ENCODE results near the gene UBQLN3.

Gene UBQLN3

DNA sequence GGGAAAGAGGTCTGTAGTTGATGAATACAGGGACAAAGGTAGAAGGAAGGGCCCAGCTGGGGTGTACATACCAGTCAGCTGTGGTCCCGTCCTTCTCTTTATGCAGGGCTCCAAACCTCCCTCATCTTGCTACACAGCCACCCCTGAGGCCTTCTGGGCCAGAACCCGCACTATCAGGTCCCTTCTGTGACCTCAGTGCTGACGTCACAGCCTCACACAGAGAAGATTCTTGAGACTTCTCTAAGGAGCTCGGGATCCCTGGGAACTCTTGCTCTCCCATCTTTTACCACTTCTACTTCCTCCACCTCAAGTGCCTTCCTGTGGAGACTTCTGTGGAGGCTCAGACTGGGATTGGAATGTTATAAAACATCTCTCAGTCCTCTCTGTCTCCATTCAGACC, at the start of gene UBQLN3:
Gene UBQLN3 (minus strand): TSS at position 155 of the 400 bp plus-strand sequence. CDS start 399 bp downstream, outside the sequence.
- no peak for DNase-seq

DNA sequence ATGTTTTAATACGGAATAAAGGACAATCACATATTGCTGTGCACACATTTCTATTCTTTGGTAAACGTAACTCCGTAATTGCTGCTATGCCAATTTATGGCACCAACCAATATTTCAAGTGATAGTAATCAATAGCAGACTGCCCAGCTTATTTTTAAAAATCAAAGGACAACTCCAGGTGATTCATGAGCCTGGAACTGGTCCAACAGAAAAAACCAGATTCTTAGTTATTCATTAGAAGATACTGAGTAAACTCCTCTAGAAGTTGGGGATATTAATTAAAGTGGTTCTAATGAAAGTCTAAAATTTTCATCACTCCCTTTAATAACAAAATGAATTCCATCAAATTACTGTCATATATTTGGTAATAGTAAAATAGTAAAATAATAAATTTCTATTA, 48.0 kb upstream of the UBQLN3 start:
- DNase-seq: no peak

GRCh38 chr11:5556596-5557188, 46.9 kb upstream of the UBQLN3 start:
- no peak for DNase-seq

GRCh38 chr11:5553343-5553742, 43.6 kb upstream of the UBQLN3 start:
- DNase-seq: no peak

DNA sequence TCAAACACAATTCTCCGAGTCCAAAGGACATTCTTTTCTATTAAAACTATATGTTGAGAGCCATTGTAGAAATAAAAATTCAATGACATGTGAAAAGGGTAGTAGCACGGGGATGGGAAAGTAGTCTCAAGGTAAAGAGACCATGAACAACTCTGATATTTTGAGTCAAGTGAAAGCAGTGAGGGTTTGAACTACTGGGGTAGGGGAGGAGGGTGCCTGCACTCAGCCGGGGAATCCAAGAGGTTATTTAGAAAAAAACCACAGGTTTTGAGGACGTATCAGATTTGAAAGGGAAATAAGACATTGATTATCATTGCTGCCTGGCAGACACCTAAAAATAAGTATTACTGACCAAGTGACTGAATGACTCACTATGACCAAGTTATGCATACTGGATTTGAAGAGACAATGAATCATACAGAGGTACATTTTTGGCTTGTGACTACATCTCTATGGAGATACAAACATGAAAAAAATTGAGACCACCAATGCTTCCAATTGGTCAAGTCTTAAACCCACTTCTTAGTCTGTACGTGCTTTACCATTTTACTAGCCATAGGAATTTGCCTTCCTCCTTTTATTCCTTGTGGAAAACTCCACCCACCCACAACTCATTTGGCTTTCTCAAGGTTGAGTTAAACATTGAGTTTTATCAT, 40.8 kb upstream of the UBQLN3 start:
- DNase-seq: no peak

GRCh38 chr11:5548440-5548839, 38.7 kb upstream of the UBQLN3 start, which contains the start of gene OR52H1:
TSS of gene OR52H1 (minus strand) at chr11:5548540. CDS start at chr11:5545505, 3,035 bp downstream.
- DNase-seq: no peak

GRCh38 chr11:5547982-5548381, 38.2 kb upstream of the UBQLN3 start:
- no peak for DNase-seq

DNA sequence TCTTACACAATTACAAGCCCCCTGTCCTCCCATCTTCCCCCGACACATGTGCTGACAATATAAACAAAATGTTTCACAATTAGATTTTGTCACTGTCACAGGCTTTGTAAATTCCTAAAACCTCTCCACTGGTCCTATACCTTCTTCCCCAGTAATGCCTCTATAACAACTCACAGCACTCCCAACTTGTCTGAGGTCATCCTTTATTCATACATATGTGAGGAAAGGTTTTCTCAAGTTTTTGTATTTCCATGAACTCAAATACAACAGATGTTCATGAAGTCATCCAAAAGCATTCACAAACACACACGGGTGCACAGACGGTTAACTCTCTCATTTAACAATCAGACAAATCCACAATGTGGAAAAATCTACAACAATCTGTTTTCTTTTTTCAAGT, 36.7 kb upstream of the UBQLN3 start:
- no peak for DNase-seq

GRCh38 chr11:5541427-5541826, 31.7 kb upstream of the UBQLN3 start:
- no peak for DNase-seq

DNA sequence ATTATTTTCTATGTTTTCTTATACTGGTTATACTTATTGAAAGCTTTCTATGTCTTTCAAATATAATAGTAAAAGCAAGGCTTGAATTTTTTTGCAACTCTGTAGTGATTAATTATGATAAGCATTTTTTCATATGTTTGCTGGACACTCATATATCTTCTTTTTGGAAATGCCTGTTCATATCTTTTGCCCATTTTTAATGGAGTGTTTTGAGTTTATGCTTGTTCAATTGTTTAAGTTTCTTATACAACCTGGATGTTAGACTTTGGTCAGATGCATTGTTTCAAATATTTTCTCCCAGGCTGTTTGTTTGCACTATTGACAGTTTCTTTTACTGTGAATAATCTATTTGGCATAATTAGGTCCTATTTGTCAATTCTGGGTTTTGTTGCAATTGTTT, 26.7 kb upstream of the UBQLN3 start:
- no peak for DNase-seq

DNA sequence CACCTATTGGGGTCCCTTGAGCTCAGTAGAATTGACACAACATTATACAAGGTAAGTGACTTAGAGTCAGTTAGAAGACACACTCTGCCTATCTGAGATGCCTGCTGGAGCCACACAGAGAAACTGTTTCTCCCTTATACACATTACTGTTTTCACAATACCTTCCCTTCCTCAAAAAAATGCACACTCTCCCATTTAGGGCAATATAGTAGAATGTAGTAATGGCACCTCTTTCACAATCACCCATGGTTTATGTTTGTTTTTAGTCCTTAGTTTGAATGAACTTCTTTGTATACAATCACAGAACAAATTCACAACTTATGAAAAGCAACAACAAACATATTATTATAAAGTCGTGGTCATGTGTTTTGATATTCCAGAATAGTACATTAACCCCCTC, 24.3 kb upstream of the UBQLN3 start:
- DNase-seq: no peak

DNA sequence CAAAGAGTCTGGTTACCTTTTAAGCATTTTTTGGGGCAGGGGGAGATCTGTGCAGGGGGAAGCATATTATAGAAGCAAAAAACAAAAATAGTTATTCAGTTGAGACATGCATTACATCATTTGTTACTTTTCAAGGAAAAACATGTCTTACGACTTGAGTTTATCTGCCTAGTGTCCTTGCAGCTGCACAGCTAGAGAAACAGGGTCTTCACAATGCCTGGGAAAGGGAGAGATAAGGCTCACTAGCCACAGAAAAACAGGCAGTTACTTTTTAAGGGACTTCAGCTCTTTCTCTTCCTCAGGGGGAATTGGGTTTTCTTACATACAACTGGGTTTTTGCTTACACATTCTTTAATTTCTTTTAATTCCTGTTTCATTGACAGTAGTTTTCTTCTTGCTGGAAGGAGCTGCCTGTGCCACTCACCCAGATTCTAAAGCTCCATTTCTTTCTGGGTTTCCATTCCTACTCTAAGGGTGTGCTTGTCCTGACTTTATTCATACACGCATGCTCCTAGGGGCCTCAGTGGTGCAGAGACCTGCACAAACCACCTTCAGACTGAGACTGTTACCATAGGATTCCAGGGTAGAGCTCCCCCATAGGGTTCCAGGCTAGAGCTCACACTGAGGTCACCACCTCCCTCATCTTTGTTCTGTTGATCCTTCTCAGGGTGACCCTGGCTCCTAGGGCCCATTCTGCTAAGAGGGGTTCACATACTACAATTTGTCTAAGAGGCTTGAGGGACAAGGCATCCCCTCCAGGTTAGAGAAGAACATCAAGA, 21.5 kb upstream of the UBQLN3 start:
- no peak for DNase-seq

GRCh38 chr11:5528495-5528894, 18.7 kb upstream of the UBQLN3 start:
- DNase-seq: no peak

- no peak for DNase-seq
Observed at GRCh38 chr11:5527716-5528115, 18.0 kb upstream of the UBQLN3 start.

DNA sequence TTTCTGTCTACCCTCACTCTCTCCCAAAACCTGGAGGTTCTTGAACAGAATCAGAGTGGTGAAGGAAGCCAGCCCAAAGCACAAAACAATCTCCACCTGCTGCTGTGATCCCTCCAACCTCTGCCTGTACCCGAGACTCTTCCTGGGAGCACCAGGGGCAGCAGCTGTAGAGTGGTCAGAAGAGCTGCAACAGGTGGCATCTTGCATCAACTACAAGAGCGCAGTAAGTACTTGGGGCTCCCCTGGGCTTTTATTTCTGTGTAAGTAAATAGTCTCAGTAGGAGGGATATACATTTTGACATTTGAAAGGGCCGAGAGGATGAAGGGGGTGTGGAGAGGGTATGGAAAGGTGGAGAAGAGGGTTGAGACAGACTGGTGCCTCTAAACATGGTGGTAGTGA, 15.0 kb upstream of the UBQLN3 start:
- DNase-seq: no peak

DNA sequence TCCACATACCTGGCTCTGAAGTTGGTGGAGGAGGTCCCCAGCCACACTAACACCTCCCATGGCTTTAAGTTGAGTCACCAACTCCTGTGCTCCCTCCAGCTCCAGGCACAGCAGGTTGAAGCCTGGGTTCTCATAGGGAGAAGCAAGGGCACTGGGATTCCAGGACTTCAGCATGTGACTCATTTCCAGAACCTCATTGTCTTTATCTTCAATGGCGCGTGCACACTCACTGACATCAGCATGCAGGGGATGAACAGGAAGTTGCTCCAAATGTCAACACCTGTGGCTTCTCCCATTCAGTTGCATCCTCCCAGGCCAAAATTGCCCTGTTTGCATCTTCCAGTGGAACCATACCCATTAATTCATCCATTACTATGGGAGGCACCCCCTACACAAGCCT, 12.6 kb upstream of the UBQLN3 start:
- DNase-seq: no peak

- DNase-seq: no peak
Observed at GRCh38 chr11:5521540-5521939, 11.8 kb upstream of the UBQLN3 start.

DNA sequence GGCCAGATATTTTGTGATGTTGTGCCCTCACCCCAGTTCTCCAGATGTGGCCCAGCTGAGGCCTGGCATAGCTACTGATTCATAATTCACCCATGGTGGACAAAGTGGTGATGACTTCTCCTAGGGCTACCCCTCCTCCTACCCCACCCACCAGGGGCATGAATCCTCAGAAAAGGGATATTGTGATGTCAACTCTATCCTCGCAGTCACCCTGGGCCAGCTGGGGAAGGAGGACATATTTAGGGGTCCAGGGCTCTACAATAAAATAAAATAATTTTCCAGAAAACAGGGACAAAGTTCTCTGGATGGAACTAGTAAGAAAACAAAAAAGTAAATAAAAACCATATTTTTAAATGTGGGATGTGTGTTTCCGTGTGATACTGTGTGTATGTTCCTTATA, 6.8 kb upstream of the UBQLN3 start, which contains the start of gene UBQLNL:
Gene UBQLNL (minus strand): TSS at position 101 of the 400 bp plus-strand sequence. CDS start 258 bp downstream, outside the sequence.
- no peak for DNase-seq

DNA sequence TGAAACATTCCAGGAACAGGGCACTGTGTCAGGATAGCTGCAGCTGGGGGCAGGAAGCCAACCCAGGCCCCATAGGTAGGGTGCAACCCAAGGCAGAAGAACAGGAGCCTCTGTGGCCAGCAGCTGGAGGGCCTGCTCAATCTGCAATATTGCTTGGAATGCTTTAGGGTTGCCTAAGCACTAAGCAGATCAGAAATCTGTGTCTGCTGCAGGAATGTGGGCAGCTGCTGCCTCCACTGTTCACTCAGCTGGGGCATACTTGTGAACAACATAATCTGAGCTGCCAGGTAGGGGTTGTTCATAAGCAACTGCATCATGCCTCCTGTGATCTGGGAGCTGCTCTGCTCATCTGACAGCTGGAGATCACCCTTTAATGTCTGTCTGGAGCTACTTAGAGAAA, 5.1 kb upstream of the UBQLN3 start:
- DNase-seq: no peak

DNA sequence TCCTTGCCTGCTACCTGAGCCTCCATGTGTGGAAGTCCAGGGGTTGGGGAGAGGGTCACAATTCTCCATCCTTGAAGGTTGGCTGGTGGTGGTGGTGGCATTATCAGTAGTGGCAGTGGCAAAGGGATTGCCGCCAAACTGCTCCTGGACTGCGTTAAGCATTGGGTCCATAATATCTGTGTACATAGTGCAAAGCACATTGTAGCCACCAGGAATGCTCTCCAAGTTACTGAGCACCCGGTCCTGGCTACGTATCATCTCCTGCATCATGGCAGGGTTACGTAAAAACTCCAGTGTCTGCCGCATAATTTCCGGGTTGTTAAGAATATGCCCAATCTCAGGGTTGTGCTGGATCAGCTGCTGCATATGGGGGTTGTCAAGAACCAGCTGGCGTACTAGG, 1.2 kb downstream of the UBQLN3 start:
- DNase-seq: no peak

- DNase-seq: no peak
Observed at GRCh38 chr11:5507933-5508305, 1.8 kb downstream of the UBQLN3 start.

DNA sequence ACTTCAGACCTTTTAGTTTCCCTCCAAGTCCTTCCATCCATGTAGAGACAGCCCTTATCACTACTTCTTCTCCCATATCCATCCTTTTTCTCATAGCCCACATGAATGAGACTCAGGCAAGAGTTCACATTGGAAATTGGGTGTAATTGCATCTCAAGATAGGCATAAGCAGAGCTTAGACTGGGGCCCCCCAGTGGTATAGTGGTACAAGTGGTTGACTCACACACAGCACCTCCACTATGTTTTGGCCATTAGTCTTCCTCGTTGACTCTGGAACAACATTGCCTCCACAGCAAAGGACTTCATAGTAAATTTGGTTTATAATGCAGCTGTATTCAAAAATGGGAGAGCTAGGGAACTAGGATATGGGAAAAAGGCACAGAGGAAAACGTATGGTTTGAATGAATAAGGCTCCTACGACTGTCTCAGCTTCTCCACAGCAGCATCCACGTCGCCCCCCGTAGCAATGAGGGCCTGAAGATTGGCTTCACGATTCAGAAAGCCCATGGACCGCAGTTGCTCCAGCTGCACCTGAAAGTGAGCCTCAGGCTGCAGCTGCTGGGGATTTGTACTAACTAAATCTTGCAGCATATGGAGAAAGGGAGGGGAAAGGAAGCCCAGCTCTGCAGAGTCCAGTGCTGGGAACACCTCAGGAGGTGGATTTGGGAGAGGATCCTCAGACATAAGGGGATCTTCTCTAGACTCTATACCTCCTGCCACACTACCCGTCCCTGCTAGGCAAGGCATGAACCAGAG, 2.4 kb downstream of the UBQLN3 start:
- DNase-seq: no peak

GRCh38 chr11:5505363-5506048, 4.3 kb downstream of the UBQLN3 start:
- DNase-seq: no peak
